Activated CD4-positive, alpha-beta T cell treated with anti-CD3 and anti-CD28 coated beads, Interleukin-2, amount 50 U/mL, for 48 hours (primary cell): ENCODE data around the gene STARD5.

Source experiments
- DNase-seq, 2 experiments: peaks; one replicate each; pipeline ENCODE4 v3.0.0-alpha.2; 2020

STARD5 gene

DNA sequence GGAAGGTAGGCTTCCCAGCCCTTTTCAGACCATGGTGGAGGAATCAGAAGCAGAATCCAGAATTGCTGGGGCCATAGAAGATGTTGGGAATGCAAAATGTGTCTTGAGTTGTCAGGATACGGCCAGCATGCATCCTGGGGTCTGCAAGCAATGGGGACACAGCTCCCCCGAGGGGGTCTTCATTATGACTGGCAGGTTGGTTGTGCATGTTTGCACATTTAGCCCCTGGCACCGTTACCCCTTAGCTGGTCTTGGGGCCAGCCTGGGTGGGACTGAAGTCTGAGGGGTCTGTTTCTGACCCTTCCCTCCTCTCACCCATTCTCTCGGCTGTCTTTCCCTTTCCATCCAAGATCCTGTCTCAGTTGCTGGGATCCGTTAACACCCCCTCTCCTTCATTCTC lies 50.7 kb downstream of the STARD5 start:
- no peak for DNase-seq

DNA sequence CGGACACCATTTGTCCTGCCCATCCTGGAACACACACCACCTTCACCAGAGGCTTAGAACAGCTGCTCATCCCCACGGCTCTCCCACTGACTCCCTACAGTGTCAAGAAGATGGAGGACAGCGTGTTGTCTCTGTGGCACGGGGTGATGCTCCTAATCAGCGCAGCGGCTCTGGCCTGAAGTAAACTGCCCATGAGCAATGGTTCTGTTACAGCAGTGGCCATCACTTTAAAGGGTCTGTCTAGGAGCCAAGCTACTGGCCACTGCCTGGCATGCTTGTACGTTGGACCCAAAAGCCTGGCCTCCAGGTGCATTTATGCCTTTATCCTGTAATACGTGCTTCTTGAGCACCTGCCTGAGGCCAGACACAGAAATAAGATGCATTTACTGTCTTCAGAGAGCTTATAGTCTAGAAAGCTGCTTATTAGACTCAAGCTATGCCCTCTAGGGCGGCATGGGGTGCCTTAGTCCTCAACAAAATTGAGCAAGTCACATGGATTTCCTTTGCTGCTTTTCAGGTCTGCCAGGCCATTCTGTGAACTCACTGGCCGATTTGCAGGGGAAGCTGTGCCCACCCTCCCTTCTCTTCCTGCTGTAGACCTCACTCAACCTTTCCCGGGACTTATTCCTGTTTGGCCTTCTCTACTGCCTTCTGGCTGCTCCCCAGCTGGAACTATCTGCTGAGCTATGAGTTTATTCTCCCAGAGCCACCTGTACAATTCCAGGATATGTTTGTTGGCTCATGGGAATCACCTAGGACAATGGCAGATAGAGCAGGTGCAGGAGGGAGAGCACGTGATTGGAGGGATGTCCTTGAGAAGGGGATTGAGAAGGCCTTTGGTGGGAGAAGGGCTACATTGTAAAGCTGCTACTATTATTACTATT lies 51.9 kb downstream of the STARD5 start:
- DNase-seq: no peak

DNA sequence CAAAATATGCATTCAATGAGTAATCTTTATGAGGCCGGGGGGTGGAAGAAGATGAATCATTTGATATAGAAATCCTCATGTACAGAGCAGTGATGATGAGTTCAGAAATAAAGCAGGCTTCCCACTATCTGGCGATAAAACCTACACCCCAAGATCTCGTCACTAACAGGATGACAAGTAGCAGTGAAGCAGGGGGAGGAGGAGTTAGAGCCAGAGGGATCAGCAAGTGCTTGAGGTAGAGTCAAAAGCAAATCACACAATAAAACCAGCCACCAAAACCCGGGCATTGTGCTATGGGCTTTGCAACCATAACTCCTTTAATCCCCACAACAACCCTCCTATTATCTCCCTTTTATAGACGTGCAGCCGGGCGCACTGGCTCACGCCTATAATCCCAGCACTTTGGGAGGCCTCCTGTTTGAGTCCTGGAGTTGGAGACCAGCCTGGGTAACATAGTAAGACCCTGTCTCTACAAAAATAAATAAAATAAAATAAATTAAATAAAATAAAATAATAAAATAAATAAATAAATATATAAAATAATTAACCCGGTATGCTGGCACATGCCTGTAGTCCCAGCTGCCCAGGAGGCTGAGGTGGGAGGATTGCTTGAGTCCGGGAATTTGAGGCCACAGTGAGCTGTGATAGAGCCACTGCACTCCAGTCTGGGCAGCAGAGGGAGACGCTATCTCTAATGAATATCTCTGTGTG lies 53.0 kb downstream of the STARD5 start:
- no peak for DNase-seq

DNA sequence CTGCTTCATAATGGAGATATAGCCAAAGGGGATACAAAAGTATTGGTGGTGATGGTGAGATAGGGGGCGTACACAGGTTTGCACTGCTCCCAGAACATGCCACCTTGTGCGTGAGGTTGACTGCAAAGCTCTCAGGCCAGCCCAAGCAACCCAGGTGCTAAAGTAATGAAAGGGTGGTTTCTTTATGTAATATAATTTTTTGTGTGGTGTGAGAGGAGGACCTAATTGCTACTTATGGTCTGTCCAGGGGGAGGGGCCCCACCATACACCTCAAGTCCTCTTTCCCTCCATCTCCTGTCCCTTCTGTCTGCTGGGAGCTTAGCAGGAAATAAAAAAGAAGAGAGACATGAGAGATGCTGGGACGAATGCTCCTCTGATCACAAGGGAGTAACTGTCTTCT lies 53.8 kb downstream of the STARD5 start:
- DNase-seq: no peak

DNA sequence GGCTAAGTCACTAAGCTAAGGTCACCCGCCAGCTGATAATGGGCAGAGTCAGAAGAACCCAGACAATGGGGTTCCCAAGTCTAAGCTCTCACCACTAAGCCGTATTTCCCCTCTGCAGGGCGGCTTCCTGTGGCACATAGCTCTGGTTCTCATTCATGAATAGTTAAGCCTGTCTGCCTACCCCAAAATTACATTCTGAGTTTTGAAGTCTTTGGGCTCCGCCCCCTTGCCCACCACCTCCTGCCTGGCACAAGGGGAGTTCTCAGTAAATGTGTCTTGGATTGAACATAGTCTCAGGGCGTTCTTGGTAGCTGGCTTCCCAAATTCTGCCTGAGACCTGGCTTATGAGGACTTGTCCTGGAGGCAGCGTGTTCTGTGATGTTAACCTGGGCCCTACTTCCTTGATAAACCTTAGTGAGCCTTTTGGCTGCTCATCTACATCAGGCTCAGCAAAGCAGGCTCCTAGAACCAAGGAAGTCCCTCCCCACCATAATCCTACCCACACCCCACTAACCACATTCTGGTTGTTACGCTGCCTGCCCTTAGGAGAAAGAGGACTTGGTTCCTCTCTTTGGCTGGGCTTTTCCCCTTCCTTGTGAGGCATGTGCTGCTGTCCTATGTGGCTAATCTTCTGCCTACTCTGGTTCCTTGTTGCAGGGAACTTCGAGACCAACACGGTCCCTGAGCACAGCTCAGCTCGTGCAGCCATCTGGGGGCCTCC lies 54.9 kb downstream of the STARD5 start:
- no peak for DNase-seq

DNA sequence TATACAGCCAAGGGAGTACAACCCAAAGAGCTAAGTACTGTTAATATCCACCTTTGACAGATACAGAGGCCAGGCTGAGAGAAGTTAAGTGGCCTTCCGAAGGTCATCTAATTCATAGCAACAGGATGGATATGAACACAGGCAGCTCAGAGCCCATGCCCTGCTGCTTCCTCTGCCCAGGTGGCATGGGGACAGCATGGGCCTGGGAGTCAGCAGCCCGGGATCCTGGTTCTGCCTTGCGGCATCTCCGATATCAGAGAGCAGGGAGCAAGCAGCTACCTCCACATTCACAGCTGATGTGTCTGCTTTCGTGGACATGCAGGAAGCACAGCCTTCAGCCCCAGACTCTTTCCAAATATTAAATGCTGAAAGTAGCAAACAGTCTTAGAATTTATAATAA lies 55.6 kb downstream of the STARD5 start:
- no peak for DNase-seq

DNA sequence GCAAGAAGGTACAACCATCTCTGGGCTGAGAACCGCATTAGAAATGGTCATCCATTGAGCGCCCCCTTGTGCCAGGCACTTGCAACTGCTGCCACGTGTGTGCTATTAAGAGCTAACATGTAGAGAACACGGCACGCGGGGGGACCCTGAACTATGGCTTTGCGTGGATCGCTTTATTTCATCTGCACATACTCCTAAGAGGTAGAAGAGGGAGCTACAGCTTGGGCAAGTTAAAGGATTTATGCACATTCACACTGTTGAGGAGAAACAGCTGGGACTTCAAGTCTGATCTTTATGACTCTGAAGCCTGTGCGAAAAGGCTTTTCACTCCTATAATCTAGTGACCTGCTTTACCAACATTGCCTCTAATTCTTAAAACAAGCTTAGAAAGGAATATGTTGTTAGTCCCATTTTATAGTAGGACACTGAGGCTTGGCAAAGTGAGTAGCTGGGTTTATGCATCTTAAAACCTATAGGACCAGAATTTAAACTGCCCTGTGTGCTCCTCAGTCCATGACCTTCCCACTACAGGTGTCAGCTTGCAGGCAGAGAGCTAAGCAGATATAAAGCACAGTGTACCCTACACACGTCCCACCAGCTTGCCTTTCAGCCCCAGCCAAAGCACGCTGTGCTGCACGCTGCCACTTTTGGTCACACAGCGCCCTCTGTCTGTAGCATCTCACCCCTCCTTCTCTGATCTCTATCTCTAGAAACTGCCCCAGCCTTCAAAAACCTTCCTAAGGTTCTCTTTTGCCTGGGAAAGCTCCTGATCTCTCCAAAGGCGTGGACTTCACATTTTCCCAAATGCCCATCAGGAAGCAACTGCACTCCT lies 57.8 kb downstream of the STARD5 start:
- DNase-seq: peak; percentile 88 to 91

DNA sequence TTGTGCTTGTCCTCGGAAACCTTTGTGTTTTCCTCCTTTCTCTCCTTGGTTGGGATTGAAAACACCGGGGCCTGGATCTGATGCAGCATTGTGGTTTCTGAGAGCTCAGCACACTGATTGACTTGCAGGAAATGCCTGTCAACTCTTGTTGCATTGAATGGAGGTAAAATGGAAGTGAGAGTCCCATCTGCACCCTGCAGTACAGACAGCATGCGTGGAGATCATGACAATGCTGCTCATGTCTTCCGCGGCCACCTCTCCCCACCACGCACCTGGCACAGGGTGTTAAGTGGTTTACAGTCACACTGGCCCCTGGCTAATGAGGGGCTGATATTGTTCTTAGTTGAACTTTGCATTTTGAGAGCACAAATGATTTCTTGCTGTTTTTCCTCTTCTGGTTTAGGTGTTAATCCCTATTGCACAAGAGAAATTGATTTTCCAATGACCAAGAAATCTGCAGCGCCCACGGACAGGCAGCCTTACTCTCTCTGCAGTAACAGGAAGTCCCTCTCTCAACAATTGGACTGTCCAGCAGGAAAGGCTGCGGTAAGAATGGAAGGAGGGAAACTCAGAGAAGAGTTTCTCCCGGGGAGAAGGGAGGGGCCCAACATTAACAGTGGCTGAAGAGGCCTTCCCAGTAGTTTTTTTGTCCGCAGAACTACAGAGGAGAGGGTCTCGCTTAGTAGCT lies 58.5 kb downstream of the STARD5 start:
- DNase-seq: no peak

DNA sequence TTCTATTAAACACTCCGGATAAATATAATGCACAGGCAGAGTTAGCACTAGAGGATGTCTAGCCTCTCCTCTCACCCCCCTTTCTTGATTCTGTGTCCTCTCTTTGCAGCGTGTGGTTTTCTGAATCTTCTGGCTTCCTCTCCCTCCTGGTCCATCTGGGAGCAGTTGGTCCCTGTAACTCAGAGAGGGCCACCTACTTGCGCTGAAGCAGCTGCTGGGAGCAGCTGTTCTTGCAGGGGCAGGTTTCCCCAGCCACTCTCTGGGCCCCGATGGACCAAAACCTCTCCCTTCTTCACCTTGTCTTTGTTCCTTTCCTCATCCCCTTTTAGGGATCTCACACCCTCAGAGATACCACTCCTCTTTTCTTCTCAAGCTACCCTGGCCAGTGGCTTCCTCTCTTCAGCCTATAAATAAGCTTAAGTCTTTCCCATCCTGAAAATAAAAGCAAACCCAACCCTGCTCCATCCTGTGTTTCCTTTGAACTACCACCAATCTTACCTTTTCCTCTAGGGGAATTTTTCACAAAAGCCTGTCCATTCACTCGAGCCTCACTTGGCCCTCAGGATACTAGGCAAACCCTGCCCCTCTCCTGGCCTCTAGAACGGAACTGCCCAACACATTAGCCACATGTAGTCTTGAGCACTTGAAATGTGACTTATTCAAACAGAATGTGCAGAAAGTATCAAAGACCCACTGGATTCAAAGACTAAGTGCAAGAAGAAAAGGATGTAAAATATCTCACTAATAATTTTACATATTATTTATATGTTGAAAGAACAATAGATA lies 59.7 kb downstream of the STARD5 start:
- DNase-seq: no peak

DNA sequence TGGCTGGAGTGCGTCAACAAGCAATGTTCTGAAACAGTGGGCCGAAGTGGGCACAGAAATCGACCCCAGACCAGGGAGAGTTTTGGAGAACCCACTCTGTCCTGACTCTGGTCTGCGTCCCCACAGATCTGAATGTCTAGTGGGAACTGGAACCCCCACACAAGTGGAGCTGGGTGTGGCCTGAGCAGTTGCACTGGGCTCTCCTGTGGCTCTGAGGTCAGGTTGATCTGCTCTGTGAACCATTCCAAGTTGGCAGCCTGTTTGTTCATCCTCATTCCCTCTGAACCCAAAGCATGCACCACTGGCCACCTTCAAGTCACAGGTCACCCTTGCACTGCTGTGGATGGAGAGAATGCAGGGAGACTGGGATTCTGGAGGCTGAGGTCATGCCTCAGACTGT lies 60.5 kb downstream of the STARD5 start:
- no peak for DNase-seq

DNA sequence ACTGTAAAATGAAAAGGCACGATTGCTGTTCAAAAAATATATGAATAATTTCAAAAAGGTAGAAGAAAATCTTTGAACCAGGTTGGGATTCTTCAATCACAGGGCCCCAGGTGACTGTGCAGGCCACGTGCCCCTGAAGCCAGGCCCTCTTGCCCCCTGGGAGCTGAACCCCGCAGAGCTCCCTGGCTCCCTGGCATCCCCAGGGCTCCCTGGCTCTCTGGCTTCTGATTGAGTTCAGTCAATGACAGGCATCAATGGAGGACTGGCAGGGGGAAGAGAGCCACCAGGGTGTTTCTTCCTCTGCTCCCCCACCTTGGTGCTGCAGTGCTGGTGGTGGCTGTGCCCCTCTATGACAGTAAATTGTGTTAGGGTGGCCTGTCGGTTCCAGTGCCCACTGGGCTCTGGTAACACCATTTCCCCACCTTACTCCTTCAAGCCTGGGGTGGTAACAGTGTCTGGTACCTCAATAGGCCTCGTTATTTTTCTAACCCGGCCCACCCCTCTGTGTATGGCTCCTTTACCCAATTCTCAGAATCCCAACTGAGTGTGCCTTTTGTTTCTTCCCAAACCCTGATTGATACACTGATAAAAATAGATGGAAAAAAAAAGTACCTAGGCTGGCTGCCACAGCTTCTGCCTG lies 62.6 kb downstream of the STARD5 start:
- DNase-seq: no peak

DNA sequence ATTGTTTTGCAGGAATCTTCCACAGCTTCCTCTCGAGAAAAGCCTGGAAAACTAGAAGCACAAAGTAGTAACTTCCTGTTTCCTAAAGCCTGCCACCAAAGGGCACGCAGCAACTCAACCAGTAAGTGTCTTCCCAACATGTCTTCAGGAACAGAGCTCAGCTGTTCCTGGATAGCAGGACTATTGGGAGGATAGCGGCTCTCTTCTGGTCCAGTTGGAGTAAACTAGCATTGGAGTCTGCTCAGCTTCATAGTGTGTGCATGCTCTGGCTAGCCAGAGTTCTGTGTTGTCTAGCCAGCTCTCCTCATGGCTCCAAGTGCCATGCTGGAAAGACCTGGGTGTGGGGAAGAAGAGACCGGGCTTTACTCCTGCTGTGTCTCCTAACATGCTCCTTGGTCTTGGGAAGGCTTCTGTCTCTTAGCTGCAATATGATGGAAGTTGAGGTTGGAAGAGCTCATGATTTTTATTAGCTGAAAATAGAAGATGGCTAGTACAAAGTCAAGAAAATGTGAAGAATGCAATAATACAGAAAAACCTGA lies 64.1 kb downstream of the STARD5 start:
- DNase-seq: no peak
